ENCODE results near the gene ZNF764.
"Not testable (repeated sequence)": the region's sequence is repeated elsewhere in the genome, so short reads cannot be mapped to it uniquely, and the experiment has no call there.

The ZNF764 gene

GRCh38 chr16:30526137-30526822 lies 31.9 kb downstream of the ZNF764 start, which contains the start of gene ZNF768:
Gene ZNF768, minus strand, starts transcription at chr16:30526566. Its CDS starts 153 bp downstream, at chr16:30526413.
- DNase-seq: peak; percentile 13

DNA sequence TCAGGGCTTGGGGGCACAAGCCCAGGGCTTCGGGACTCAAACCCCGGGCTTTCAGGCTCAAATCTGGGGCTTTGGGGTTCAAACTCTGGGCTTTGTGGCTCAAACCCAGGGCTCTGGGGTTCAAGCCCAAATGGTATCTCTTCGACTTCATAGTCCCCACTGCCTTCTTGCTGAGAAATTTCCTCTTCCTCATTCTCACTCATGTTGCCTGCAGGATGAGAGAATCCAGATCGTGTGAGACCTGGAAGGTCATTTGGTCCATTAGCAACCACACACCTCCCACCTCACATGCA lies 32.4 kb downstream of the ZNF764 start:
- DNase-seq: no peak

DNA sequence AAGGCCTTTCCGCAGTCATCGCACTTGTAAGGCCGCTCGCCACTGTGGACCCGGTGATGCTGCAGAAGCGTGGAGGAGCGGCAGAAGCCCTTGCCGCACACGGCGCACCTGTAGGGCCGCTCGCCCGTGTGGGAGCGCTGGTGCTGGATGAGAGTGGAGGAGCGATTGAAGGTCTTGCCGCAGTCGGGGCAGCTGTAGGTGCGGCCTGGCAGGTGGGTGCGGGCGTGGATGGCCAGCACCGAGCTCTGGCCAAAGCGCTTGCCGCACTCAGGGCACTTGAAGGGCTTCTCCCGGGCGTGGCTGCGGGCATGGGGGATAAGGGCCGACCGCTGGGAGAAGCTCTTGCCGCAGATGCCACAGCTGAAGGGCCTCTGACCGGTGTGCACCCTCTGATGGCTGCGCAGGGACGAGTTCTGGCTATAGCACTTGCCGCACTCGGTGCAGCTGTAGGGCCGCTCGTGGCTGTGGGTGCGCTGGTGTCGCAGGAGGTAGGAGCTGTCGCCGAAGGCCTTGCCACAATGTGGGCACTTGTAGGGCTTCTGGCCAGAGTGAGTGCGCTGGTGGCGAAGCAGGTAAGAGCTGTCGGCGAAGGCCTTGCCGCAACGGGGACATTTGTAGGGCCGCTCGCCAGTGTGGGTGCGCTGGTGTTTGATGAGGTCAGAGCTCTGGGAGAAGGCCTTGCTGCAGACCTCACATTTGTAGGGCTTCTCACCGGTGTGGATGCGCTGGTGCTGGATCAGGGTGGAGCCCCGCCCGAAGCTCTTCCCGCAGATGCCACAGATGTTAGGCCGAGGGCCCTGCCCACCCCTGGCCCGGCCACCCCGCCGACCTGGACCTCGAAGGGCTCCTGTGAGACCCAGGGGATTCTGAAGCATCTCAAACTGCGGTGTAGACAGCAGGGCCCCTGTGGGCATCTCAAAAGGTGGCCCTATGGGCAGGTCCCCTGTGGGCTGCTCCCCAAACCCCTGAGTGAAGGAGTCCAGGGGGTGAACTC lies 33.3 kb downstream of the ZNF764 start:
- no peak for DNase-seq

DNA sequence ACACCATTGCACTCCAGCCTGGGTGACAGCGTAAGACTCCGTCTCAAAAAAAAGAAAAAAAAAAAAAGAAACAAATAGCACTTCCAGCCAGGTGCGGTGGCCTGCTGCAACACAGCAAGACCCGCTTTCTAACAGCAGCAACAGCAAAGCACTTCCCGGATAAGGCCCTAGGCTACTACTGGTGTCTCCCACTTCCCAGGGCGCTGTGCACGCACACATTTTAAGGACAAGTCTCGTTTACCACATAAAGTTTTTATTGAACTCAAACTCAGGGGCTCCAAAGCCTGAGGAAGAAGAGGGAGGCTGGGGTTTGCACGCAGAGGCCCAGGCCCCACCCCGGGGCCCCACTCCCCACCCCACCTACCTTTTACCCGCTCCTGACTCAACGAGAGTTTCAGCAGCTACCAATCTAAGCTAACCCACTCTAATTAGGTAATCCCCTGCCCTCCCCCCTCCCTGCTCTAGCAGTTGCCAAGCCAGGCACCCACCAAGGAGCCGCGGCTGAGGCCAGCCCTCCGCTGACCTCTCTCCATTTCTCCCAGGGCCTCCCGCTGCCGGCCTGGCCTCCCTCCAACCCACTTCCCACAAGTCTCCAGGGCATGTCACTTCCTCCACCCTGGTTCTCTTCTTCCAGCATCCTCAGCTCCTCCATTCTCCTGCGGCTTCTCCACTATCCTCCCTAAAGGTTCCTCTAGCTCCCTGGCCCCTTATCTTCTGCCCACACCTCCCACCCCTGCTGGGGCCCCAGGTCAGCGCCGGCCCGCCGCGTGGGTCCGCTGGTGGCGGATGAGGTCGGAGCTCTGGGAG lies 34.2 kb downstream of the ZNF764 start:
- DNase-seq: peak; percentile 29

DNA sequence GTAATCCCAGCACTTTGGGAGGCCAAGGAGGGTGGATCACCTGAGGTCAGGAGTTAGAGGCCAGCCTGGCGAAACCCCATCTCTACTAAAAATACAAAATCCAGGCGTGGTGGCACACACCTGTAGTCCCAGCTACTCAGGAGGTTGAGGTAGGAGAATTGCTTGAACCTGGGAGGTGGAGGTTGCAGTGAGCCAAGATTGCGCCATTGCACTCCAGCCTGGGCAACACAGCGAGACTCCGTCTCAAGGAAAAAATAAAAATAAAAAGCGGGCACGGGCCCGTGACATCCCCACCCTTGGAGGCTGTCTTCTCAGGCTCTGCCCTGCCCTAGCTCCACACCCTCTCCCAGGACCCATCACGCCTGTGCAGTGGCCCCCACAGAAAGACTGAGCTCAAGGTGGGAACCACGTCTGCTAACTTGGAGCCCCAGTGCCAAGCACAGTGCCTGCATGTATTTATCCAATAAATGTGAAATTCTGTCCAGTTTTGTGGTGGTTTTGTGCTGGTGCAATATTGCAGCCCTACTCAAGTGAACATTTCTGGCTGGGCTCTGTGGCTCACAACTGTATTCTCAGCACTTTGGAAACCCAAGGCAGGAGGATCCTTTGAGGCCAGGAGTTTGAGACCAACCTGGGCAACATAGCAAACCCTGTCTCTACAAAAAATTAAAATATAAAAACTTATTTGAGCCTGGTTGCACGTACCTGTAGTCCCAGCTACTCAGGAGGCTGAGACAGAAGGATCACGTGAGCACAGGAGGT lies 35.3 kb downstream of the ZNF764 start:
- DNase-seq: not testable (repeated sequence)

GRCh38 chr16:30521873-30522641 lies 36.1 kb downstream of the ZNF764 start:
- no peak for DNase-seq

DNA sequence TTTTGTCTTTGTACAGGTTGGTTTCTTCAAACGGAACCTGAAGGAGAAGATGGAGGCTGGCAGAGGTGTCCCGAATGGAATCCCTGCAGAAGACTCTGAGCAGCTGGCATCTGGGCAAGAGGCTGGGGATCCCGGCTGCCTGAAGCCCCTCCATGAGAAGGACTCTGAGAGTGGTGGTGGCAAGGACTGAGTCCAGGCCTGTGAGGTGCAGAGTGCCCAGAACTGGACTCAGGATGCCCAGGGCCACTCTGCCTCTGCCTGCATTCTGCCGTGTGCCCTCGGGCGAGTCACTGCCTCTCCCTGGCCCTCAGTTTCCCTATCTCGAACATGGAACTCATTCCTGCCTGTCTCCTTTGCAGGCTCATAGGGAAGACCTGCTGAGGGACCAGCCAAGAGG lies 36.7 kb downstream of the ZNF764 start:
- DNase-seq: no peak

GRCh38 chr16:30519120-30520049 lies 38.8 kb downstream of the ZNF764 start:
- DNase-seq: no peak

GRCh38 chr16:30518552-30518951 lies 39.6 kb downstream of the ZNF764 start:
- no peak for DNase-seq

DNA sequence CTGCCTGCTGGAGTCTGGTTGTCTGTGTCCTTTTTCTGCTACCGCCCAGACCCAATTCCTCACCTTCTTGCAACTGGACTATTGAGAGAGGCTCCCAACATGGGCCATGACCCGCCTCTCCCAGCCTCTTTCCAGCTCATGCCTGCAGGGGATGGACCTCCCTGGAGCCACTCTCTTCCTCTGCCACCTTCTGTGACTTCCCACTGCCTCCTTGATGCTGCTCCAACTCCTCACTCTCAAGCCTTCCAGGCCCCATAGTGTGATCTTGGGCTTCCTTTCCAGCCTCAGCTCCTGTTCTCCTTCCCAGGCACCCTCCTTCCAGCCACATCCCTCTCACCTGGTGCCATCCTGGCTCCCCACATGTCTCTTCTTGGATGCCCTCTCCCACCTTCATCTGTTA lies 42.9 kb downstream of the ZNF764 start:
- DNase-seq: no peak

DNA sequence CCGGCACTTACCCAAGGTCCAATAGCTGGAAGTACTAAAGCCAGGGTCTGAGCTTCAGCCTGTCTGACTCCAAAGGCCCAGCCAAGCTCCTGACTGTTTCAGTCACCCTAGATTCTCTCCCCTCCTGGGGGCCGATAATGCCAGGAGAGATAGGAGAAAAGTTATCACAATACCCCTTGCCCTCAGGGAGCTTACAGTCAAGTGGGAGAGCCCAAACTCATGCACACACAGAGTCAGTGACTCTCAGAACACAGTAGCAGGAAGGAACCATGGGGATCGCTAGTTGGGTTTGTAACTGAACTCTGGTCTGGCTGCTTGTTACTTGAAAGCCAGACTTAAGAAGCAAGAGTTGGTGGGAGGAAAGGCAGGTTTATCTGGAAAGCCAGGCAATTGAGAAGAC lies 46.7 kb downstream of the ZNF764 start:
- DNase-seq: no peak

- DNase-seq: no peak
Measured at GRCh38 chr16:30510376-30510938, 47.7 kb downstream of the ZNF764 start.

DNA sequence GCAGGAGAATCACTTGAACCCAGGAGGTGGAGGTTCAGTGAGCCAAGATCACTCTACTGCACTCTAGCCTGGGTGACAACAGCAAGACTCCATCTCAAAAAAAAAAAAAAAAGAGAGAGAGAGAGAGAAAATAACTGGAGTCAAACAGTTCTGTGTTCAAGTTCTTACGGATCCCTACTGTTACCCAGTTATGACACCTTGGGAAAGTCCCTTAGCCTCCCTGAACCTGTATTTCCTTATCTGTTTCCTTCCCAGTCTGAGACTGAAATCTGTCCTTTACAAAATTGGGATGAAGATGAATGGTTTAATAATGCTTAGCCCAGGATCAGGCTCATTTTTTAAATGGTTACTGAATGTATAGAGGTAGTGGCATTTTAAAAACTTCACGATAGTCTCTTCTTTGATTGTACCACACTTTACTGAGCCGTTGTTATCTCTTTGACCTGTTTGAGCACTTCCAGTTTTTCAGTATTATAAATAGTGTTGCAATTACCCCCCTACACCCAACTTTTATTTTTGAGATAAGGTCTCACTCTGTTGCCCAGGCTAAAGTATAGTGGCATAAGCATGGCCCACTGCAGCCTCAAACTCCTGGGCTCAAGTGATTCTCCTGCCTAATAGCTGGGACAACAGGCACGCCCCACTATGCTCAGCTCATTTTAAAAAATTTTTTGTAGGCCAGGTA lies 49.0 kb downstream of the ZNF764 start:
- DNase-seq: no peak

Measured in activated naive CD4-positive, alpha-beta T cell treated with Interleukin-2 at 50 U/mL for 16 hours (primary cell).